WTC11 (cell line): ENCODE data around the gene ZNF362.

Source experiments
- FOXK1 ChIP-seq: sonication (generic); formaldehyde crosslinking; IDR thresholded peaks from 2 replicates; pipeline ENCODE4 v1.8.0; 2022; ENCODE audit warnings: mild to moderate bottlenecking, moderate library complexity, missing genetic modification reagents
- GABPB1 ChIP-seq: sonication (generic); formaldehyde crosslinking; IDR thresholded peaks from 2 replicates; pipeline ENCODE4 v1.8.1; 2023; ENCODE audit warnings: mild to moderate bottlenecking, missing genetic modification reagents
- NR1H2 ChIP-seq: sonication (generic); formaldehyde crosslinking; IDR thresholded peaks from 2 replicates; pipeline ENCODE4 v1.9.0; 2021; ENCODE audit warnings: mild to moderate bottlenecking, moderate library complexity, missing genetic modification reagents
- SP1 ChIP-seq: sonication (generic); formaldehyde crosslinking; conservative IDR thresholded peaks from 2 replicates; pipeline ENCODE4 v1.8.1; 2022; ENCODE audit warnings: missing genetic modification reagents
- TF ChIP-seq, protein P1 (sequence below): sonication (generic); formaldehyde crosslinking; IDR thresholded peaks from 2 replicates; pipeline ENCODE4 v1.8.1; 2022; ENCODE audit warnings: low read depth, missing genetic modification reagents, borderline replicate concordance
- TF ChIP-seq, protein P2 (sequence below): fragments of 200-600 bp; IDR thresholded peaks from 2 replicates; pipeline ENCODE4 v1.8.0; 2022; ENCODE audit warnings: antibody characterized with exemption
- TF ChIP-seq, protein P3 (sequence below): sonication (generic); formaldehyde crosslinking; conservative IDR thresholded peaks from 2 replicates; pipeline ENCODE4 v1.8.1; 2022; ENCODE audit warnings: mild to moderate bottlenecking, missing genetic modification reagents
- TF ChIP-seq, protein P4 (sequence below): sonication (generic); formaldehyde crosslinking; IDR thresholded peaks from 2 replicates; pipeline ENCODE4 v1.8.1; 2022; ENCODE audit warnings: low read depth, mild to moderate bottlenecking, moderate library complexity, missing genetic modification reagents, borderline replicate concordance
- TF ChIP-seq, protein P5 (sequence below): sonication (generic); formaldehyde crosslinking; IDR thresholded peaks from 2 replicates; pipeline ENCODE4 v1.8.0; 2022; ENCODE audit warnings: missing genetic modification reagents
- TF ChIP-seq, protein P6 (sequence below): sonication (generic); formaldehyde crosslinking; IDR thresholded peaks from 2 replicates; pipeline ENCODE4 v1.8.1; 2023; ENCODE audit warnings: mild to moderate bottlenecking, missing genetic modification reagents
- TF ChIP-seq, protein P7 (sequence below): sonication (generic); formaldehyde crosslinking; IDR thresholded peaks from 2 replicates; pipeline ENCODE4 v1.8.0; 2022; ENCODE audit warnings: mild to moderate bottlenecking, missing genetic modification reagents
- TF ChIP-seq, protein P8 (sequence below): sonication (generic); formaldehyde crosslinking; IDR thresholded peaks from 2 replicates; pipeline ENCODE4 v1.8.1; 2023; ENCODE audit warnings: mild to moderate bottlenecking, moderate library complexity, missing genetic modification reagents
- TF ChIP-seq, protein P9 (sequence below): fragments of 250-450 bp; sonication (Bioruptor Pico); IDR thresholded peaks from 2 replicates; pipeline ENCODE4 v1.9.0; 2021; ENCODE audit warnings: mild to moderate bottlenecking

DNA sequence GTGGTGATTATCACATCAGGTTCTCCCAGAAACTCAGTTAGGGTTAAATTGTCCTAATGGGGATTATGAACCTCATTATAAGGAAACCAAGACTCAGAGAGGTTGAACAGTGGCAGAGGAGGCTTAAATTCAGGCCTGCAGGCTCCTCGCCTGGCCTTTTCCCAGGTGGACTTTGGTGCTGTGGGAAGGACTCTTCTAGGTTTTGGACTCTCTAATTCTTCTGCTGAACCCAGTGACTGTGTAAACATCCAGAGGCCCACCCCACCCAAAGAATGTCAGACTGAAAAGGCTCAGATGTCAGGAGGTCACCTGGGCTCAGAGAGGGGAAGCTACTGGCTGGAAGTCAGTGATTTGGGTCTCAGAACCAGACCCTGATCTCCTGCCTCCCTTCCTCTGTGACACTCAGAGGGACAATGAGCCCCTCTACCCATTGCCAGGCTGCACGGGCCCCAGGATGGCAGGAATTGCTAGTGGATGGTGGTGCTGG, 2.5 kb downstream of the ZNF362 start:
- TF ChIP-seq FOXK1 (CRISPR knock-in tag) (no peak), SP1 (CRISPR knock-in tag) (no peak), GABPB1 (CRISPR knock-in tag) (no peak), NR1H2 (no peak)
- TF ChIP-seq, protein P1, sequence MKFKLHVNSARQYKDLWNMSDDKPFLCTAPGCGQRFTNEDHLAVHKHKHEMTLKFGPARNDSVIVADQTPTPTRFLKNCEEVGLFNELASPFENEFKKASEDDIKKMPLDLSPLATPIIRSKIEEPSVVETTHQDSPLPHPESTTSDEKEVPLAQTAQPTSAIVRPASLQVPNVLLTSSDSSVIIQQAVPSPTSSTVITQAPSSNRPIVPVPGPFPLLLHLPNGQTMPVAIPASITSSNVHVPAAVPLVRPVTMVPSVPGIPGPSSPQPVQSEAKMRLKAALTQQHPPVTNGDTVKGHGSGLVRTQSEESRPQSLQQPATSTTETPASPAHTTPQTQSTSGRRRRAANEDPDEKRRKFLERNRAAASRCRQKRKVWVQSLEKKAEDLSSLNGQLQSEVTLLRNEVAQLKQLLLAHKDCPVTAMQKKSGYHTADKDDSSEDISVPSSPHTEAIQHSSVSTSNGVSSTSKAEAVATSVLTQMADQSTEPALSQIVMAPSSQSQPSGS (CRISPR knock-in tag) = no peak
- TF ChIP-seq, protein P2, sequence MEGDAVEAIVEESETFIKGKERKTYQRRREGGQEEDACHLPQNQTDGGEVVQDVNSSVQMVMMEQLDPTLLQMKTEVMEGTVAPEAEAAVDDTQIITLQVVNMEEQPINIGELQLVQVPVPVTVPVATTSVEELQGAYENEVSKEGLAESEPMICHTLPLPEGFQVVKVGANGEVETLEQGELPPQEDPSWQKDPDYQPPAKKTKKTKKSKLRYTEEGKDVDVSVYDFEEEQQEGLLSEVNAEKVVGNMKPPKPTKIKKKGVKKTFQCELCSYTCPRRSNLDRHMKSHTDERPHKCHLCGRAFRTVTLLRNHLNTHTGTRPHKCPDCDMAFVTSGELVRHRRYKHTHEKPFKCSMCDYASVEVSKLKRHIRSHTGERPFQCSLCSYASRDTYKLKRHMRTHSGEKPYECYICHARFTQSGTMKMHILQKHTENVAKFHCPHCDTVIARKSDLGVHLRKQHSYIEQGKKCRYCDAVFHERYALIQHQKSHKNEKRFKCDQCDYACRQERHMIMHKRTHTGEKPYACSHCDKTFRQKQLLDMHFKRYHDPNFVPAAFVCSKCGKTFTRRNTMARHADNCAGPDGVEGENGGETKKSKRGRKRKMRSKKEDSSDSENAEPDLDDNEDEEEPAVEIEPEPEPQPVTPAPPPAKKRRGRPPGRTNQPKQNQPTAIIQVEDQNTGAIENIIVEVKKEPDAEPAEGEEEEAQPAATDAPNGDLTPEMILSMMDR = no peak
- TF ChIP-seq, protein P3, sequence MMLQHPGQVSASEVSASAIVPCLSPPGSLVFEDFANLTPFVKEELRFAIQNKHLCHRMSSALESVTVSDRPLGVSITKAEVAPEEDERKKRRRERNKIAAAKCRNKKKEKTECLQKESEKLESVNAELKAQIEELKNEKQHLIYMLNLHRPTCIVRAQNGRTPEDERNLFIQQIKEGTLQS (CRISPR knock-in tag) = no peak
- TF ChIP-seq, protein P4, sequence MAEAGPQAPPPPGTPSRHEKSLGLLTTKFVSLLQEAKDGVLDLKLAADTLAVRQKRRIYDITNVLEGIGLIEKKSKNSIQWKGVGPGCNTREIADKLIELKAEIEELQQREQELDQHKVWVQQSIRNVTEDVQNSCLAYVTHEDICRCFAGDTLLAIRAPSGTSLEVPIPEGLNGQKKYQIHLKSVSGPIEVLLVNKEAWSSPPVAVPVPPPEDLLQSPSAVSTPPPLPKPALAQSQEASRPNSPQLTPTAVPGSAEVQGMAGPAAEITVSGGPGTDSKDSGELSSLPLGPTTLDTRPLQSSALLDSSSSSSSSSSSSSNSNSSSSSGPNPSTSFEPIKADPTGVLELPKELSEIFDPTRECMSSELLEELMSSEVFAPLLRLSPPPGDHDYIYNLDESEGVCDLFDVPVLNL (CRISPR knock-in tag) = no peak
- TF ChIP-seq, protein P5, sequence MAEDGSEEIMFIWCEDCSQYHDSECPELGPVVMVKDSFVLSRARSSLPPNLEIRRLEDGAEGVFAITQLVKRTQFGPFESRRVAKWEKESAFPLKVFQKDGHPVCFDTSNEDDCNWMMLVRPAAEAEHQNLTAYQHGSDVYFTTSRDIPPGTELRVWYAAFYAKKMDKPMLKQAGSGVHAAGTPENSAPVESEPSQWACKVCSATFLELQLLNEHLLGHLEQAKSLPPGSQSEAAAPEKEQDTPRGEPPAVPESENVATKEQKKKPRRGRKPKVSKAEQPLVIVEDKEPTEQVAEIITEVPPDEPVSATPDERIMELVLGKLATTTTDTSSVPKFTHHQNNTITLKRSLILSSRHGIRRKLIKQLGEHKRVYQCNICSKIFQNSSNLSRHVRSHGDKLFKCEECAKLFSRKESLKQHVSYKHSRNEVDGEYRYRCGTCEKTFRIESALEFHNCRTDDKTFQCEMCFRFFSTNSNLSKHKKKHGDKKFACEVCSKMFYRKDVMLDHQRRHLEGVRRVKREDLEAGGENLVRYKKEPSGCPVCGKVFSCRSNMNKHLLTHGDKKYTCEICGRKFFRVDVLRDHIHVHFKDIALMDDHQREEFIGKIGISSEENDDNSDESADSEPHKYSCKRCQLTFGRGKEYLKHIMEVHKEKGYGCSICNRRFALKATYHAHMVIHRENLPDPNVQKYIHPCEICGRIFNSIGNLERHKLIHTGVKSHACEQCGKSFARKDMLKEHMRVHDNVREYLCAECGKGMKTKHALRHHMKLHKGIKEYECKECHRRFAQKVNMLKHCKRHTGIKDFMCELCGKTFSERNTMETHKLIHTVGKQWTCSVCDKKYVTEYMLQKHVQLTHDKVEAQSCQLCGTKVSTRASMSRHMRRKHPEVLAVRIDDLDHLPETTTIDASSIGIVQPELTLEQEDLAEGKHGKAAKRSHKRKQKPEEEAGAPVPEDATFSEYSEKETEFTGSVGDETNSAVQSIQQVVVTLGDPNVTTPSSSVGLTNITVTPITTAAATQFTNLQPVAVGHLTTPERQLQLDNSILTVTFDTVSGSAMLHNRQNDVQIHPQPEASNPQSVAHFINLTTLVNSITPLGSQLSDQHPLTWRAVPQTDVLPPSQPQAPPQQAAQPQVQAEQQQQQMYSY (CRISPR knock-in tag) = no peak
- TF ChIP-seq, protein P6, sequence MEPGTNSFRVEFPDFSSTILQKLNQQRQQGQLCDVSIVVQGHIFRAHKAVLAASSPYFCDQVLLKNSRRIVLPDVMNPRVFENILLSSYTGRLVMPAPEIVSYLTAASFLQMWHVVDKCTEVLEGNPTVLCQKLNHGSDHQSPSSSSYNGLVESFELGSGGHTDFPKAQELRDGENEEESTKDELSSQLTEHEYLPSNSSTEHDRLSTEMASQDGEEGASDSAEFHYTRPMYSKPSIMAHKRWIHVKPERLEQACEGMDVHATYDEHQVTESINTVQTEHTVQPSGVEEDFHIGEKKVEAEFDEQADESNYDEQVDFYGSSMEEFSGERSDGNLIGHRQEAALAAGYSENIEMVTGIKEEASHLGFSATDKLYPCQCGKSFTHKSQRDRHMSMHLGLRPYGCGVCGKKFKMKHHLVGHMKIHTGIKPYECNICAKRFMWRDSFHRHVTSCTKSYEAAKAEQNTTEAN (CRISPR knock-in tag) = no peak
- TF ChIP-seq, protein P7, sequence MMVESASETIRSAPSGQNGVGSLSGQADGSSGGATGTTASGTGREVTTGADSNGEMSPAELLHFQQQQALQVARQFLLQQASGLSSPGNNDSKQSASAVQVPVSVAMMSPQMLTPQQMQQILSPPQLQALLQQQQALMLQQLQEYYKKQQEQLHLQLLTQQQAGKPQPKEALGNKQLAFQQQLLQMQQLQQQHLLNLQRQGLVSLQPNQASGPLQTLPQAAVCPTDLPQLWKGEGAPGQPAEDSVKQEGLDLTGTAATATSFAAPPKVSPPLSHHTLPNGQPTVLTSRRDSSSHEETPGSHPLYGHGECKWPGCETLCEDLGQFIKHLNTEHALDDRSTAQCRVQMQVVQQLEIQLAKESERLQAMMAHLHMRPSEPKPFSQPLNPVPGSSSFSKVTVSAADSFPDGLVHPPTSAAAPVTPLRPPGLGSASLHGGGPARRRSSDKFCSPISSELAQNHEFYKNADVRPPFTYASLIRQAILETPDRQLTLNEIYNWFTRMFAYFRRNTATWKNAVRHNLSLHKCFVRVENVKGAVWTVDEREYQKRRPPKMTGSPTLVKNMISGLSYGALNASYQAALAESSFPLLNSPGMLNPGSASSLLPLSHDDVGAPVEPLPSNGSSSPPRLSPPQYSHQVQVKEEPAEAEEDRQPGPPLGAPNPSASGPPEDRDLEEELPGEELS (CRISPR knock-in tag) = no peak
- TF ChIP-seq, protein P8, sequence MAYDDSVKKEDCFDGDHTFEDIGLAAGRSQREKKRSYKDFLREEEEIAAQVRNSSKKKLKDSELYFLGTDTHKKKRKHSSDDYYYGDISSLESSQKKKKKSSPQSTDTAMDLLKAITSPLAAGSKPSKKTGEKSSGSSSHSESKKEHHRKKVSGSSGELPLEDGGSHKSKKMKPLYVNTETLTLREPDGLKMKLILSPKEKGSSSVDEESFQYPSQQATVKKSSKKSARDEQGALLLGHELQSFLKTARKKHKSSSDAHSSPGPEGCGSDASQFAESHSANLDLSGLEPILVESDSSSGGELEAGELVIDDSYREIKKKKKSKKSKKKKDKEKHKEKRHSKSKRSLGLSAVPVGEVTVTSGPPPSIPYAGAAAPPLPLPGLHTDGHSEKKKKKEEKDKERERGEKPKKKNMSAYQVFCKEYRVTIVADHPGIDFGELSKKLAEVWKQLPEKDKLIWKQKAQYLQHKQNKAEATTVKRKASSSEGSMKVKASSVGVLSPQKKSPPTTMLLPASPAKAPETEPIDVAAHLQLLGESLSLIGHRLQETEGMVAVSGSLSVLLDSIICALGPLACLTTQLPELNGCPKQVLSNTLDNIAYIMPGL (CRISPR knock-in tag) = no peak
- TF ChIP-seq, protein P9, sequence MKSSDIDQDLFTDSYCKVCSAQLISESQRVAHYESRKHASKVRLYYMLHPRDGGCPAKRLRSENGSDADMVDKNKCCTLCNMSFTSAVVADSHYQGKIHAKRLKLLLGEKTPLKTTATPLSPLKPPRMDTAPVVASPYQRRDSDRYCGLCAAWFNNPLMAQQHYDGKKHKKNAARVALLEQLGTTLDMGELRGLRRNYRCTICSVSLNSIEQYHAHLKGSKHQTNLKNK = no peak
